Measurements from ENCODE around the gene CES5A. TPM values are rescaled to one million over a fixed set of nuclear protein-coding genes. Genes with fewer than 3 reads are reported as not detected.

Gene CES5A
- total RNA-seq, 2 donors from 2014 or later, result 0.26 TPM; not detected in 1

GRCh38 chr16:55811811-55812210 lies 63.4 kb downstream of the CES5A start:
- Histone ChIP-seq H3K4me3 (ENCODE audit: low read length) (no peak overlapping the region), H3K9ac (ENCODE audit: extremely low read depth, low read length, poor library complexity, severe bottlenecking) (no peak overlapping the region), H3K27me3 (ENCODE audit: control insufficient read depth, insufficient read depth, low read length, poor library complexity, severe bottlenecking) (peaks cover 80% of the 10 kb centered on the region), H3K9me3 (ENCODE audit: control insufficient read depth, low read length) (no peaks in the 10 kb centered on the region), H3K4me1 (ENCODE audit: control insufficient read depth, insufficient read depth, low read length) (peaks cover 5% of the 10 kb centered on the region), H3K27ac (ENCODE audit: low read depth, low read length) (no peak overlapping the region), H3K36me3 (ENCODE audit: control insufficient read depth, insufficient read depth, low read length) (no peaks in the 10 kb centered on the region)
- H3K4me1 Mint-ChIP-seq, result peaks cover 36% of the 10 kb centered on the region
- 88 to 94% methylated on average over 4 of the region's 4 CpGs for WGBS, 2 experiments (ENCODE audit: insufficient coverage in 1 of 2, insufficient read length in 1 of 2)
- no peaks in the 10 kb centered on the region for H3K36me3 Mint-ChIP-seq (ENCODE audit: low read depth)
- no peak for DNase-seq
- no peaks in the 10 kb centered on the region for H3K9me3 Mint-ChIP-seq
- H3K4me3 Mint-ChIP-seq, result no peak overlapping the region
- peaks cover 65% of the 10 kb centered on the region for H3K27me3 Mint-ChIP-seq (ENCODE audit: insufficient read depth)
- TF ChIP-seq CTCF (conservative IDR thresholded peaks at IDR 0.05), result no peak
- no peak overlapping the region for H3K27ac Mint-ChIP-seq

- Mint-ChIP-seq H3K4me3 (no peak overlapping the region), H3K9me3 (no peaks in the 10 kb centered on the region), H3K4me1 (peaks cover 23% of the 10 kb centered on the region), H3K27ac (no peak overlapping the region), H3K27me3 (ENCODE audit: insufficient read depth) (peaks cover 56% of the 10 kb centered on the region), H3K36me3 (ENCODE audit: low read depth) (no peaks in the 10 kb centered on the region)
- H3K4me1 ChIP-seq (ENCODE audit: control insufficient read depth, insufficient read depth, low read length), result no peaks in the 10 kb centered on the region
- no peak overlapping the region for H3K4me3 ChIP-seq (ENCODE audit: low read length)
- DNase-seq, result peak; percentile 10
- H3K27me3 ChIP-seq (ENCODE audit: control insufficient read depth, insufficient read depth, low read length, poor library complexity, severe bottlenecking), result peaks cover 68% of the 10 kb centered on the region
- WGBS, 2 experiments (ENCODE audit: insufficient coverage in 1 of 2, insufficient read length in 1 of 2), result 82 to 87% methylated on average over 8 of the region's 8 CpGs
- H3K27ac ChIP-seq (ENCODE audit: low read depth, low read length), result no peak overlapping the region
- H3K9me3 ChIP-seq (ENCODE audit: control insufficient read depth, low read length), result no peaks in the 10 kb centered on the region
- H3K9ac ChIP-seq (ENCODE audit: extremely low read depth, low read length, poor library complexity, severe bottlenecking), result no peak overlapping the region
- TF ChIP-seq CTCF (conservative IDR thresholded peaks at IDR 0.05), result no peak
- H3K36me3 ChIP-seq (ENCODE audit: control insufficient read depth, insufficient read depth, low read length), result no peaks in the 10 kb centered on the region
These were observed 64.7 kb downstream of the CES5A start for GRCh38 chr16:55810451-55810961.

GRCh38 chr16:55809851-55810250 lies 65.3 kb downstream of the CES5A start:
- H3K27ac Mint-ChIP-seq, result no peak overlapping the region
- no peak overlapping the region for H3K4me3 Mint-ChIP-seq
- H3K4me3 ChIP-seq (ENCODE audit: low read length), result no peak overlapping the region
- no peaks in the 10 kb centered on the region for H3K36me3 Mint-ChIP-seq (ENCODE audit: low read depth)
- H3K9me3 Mint-ChIP-seq, result no peaks in the 10 kb centered on the region
- no peaks in the 10 kb centered on the region for H3K9me3 ChIP-seq (ENCODE audit: control insufficient read depth, low read length)
- peaks cover 18% of the 10 kb centered on the region for H3K4me1 Mint-ChIP-seq
- peaks cover 49% of the 10 kb centered on the region for H3K27me3 Mint-ChIP-seq (ENCODE audit: insufficient read depth)
- no peak overlapping the region for H3K27ac ChIP-seq (ENCODE audit: low read depth, low read length)
- H3K4me1 ChIP-seq (ENCODE audit: control insufficient read depth, insufficient read depth, low read length), result no peaks in the 10 kb centered on the region
- no peak for DNase-seq
- H3K9ac ChIP-seq (ENCODE audit: extremely low read depth, low read length, poor library complexity, severe bottlenecking), result no peak overlapping the region
- H3K36me3 ChIP-seq (ENCODE audit: control insufficient read depth, insufficient read depth, low read length), result no peaks in the 10 kb centered on the region
- TF ChIP-seq CTCF (conservative IDR thresholded peaks at IDR 0.05), result no peak
- H3K27me3 ChIP-seq (ENCODE audit: control insufficient read depth, insufficient read depth, low read length, poor library complexity, severe bottlenecking), result peaks cover 61% of the 10 kb centered on the region
- WGBS, 2 experiments (ENCODE audit: insufficient coverage in 1 of 2, insufficient read length in 1 of 2), result 86 to 90% methylated on average over 4 of the region's 4 CpGs

All from endodermal cell (in vitro differentiated cells).